Measurements from ENCODE around the gene SNRPA1. TPM values are rescaled to one million over a fixed set of nuclear protein-coding genes. Genes with fewer than 3 reads are reported as not detected.
"Not testable (repeated sequence)": the region's sequence is repeated elsewhere in the genome, so short reads cannot be mapped to it uniquely, and the experiment has no call there.

Gene SNRPA1
- total RNA-seq, 2 experiments from 2014 or later: 167 to 173 TPM

DNA sequence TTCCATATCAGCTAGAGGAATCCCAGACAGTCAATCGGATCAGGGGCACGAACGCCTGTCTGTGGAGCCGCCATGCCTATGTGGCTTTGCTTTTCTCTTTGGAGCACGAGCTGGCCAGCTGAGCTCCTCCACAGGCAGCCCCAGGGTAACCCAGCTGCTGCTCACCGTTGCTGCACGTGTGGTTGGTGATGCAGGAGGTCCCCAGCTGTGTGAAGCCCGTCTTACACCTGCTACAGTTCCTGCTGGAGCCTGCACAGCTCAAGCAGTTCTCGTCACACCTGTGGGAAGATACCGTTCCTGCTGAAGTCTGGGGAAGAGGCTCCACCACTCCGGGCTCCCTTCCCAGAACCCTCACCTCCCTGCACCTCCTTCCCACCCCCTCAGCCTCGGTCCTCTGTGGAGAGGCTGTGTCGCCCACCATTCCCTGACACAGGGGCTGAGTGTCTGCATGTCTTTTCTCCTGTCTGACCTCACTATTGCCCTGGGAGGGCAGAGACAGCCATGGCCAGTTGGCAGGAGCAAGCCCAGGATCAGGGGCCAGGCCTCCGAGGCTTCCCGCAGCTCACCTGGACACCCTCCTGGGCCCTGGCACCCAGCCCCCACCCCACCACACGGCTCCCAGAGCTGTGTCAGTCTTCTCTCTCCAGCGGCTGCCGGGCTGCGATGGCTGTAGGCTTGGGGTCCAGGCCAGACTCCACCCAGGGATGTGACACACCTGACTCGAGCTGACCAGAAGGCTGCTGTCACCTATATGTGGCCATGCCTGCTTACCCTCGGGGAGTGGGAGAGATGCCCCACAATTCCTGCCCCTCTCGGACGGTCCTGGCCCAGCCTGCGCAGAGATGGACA, 12.2 kb upstream of the SNRPA1 start:
- peak; percentile 1 for DNase-seq
- H3K27me3 Mint-ChIP-seq: no peaks in the 10 kb centered on the region
- no peaks in the 10 kb centered on the region for H3K9me3 Mint-ChIP-seq
- no peaks in the 10 kb centered on the region for H3K36me3 Mint-ChIP-seq
- H3K27ac Mint-ChIP-seq: no peak overlapping the region
- intact Hi-C loops (cut with micrococcal nuclease): no loop called here
- ChIA-PET CTCF (interaction anchor here (0.6 to 1.4 kb wide), 3 partner anchors 19 to 335 kb away, joined by 3 to 5 read pairs (median 3); no protein-coding TSS in a partner anchor), POLR2A (no interaction called here)
- no peak overlapping the region for H3K4me3 Mint-ChIP-seq
- H3K4me1 Mint-ChIP-seq (ENCODE audit: low read depth): no peaks in the 10 kb centered on the region

DNA sequence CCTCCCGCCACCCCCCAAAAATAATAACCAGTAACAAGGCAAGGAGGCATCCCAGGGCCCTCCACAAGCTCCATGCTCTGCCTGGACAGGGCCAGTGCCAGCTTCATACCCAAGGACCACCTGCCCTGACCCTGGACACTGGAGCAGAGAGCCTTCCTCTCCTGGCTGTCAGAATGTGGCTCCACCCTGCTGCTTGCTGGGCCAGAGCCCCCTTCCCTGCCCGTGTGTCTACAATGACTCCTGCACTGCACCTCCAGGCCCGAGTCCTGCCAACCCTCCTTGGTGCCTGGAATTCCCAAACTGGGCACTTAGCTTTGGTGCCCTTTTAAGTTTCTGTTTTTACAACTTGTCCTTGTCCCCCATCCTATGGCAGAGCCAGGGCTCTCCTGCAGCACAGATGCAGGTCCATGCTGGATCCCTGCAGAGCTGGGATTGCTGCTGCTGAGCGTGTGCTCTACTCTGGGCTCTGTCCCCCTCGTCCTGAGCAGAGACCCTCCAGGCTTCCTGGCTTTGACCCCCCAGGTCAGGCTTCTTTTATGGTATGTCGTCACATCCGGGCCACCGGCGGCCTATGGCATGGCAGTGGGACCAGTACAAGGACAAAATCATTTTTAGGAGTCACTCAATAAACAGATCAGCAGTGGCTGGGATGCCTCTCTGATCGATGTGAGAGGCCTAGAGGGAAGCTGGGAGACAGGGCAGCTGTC, 11.4 kb upstream of the SNRPA1 start:
- Mint-ChIP-seq H3K9me3 (no peaks in the 10 kb centered on the region), H3K4me1 (ENCODE audit: low read depth) (no peaks in the 10 kb centered on the region), H3K27ac (no peak overlapping the region), H3K27me3 (no peaks in the 10 kb centered on the region), H3K36me3 (no peaks in the 10 kb centered on the region), H3K4me3 (no peak overlapping the region)
- ChIA-PET CTCF (interaction anchor here (0.6 to 1.4 kb wide), 2 partner anchors 19 to 336 kb away, joined by 3 to 5 read pairs; no protein-coding TSS in a partner anchor), POLR2A (no interaction called here)
- intact Hi-C loops (cut with micrococcal nuclease): no loop called here
- no peak for DNase-seq

DNA sequence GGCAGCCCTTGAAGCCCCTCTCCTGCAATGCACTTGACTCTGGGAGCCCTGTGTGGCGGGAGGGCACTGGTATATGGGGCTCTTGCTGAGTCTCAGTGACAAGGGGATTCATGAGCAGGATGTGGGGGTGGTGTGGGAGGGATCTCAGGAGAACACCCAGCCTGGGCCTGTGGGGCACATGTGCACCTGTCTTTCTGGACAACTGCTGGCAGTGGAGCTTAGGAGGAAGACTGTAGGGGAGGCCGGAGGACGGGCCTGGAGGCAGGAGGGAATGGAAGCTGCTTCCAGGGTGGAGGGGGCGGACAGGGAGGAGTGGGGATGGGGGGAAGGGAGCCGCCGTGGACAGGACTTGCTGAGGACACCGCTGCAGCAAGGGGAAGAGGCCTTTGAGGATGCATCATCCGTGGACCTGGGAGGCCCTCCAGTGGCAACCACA, 10.8 kb upstream of the SNRPA1 start:
- H3K36me3 Mint-ChIP-seq: no peaks in the 10 kb centered on the region
- no peak overlapping the region for H3K27ac Mint-ChIP-seq
- no peaks in the 10 kb centered on the region for H3K27me3 Mint-ChIP-seq
- no peaks in the 10 kb centered on the region for H3K9me3 Mint-ChIP-seq
- POLR2A ChIA-PET: no interaction called here
- no peaks in the 10 kb centered on the region for H3K4me1 Mint-ChIP-seq (ENCODE audit: low read depth)
- no peak overlapping the region for H3K4me3 Mint-ChIP-seq
- CTCF ChIA-PET: interaction anchor here (1.4 to 6.5 kb wide), 2 partner anchors 14 to 336 kb away, joined by 5 to 25 read pairs; no protein-coding TSS in a partner anchor
- intact Hi-C loops (cut with micrococcal nuclease): no loop called here
- no peak for DNase-seq

DNA sequence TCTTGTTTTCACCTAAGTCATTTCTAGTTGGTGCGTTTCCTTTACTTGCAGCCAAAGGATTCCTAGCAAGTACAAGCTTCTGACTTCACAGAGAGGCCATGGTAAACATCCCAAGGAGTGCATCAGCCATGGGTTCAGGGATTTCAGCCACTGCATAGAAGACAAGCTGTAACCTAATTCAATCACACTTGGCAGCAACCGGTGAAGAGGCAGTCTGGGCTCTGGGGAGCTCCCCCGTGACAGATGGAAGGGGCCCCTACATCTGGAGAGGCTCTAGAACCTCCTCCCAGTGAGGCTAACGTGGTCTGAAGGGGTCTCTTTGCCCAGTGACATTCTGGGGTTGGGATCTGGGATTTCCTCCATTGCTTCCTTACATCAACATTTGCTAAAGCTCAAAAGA, 8.4 kb upstream of the SNRPA1 start:
- no peak overlapping the region for H3K27ac Mint-ChIP-seq
- H3K9me3 Mint-ChIP-seq: no peaks in the 10 kb centered on the region
- H3K4me3 Mint-ChIP-seq: no peak overlapping the region
- ChIA-PET CTCF (interaction anchor here (0.6 to 6.5 kb wide), 5 partner anchors 16 to 344 kb away, joined by 3 to 25 read pairs (median 6); no protein-coding TSS in a partner anchor), POLR2A (no interaction called here)
- H3K36me3 Mint-ChIP-seq: no peaks in the 10 kb centered on the region
- H3K27me3 Mint-ChIP-seq: no peaks in the 10 kb centered on the region
- intact Hi-C loops (cut with micrococcal nuclease): loop anchor here (2.0 kb wide), 1 partner anchor 197 kb away; no protein-coding TSS in a partner anchor
- no peaks in the 10 kb centered on the region for H3K4me1 Mint-ChIP-seq (ENCODE audit: low read depth)
- DNase-seq: no peak

DNA sequence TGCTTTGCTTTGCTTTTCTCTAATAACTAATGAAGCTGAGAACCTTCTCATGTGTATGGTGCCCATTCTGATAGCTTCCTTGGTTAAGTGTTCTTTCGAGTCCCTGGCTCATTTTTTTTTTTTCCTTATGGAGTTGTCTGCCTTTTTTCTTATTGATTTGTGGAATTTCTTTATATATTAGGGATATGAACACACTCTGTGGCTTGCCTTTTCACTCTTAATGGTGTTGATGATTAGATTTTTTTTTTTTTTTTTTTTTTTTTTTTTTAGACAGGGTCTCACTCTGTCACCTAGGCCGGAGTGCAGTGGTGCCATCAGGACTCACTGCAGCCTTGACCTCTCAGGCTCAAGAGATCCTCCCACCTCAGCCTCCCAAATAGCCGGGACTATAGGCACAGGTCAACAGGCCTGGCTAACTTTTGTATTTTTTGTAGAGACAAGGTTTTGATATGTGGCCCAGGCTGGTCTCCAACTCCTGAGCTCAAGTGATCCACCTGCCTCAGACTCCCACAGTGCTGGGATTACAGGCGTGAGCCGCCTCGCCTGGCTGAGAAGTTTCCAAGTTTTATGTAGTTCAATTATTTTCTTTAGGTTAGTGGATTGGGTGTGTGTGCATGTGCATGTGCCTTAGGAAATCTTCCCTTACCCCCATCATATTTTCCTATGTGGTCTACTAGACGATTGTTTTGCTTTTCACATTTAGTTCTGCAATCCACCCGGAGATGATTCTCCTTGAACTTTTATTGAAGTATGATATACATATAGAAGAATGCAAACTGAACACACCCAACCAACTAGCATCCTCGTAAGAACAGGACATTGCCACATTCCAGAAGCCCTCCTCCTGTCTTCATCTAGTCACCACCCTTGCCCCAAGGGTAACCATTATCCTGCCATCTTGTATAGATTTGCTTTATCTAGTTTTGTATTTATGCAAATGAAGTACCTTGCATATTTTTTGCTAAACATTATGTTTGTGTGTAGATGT, 1.7 kb upstream of the SNRPA1 start:
- intact Hi-C loops (cut with micrococcal nuclease): no loop called here
- POLR2A ChIA-PET: interaction anchor here (0.8 to 2.8 kb wide), 2 partner anchors 11 to 23 kb away, joined by 4 to 12 read pairs; no protein-coding TSS in a partner anchor
- H3K4me1 Mint-ChIP-seq (ENCODE audit: low read depth): peaks cover 28% of the 10 kb centered on the region

DNA sequence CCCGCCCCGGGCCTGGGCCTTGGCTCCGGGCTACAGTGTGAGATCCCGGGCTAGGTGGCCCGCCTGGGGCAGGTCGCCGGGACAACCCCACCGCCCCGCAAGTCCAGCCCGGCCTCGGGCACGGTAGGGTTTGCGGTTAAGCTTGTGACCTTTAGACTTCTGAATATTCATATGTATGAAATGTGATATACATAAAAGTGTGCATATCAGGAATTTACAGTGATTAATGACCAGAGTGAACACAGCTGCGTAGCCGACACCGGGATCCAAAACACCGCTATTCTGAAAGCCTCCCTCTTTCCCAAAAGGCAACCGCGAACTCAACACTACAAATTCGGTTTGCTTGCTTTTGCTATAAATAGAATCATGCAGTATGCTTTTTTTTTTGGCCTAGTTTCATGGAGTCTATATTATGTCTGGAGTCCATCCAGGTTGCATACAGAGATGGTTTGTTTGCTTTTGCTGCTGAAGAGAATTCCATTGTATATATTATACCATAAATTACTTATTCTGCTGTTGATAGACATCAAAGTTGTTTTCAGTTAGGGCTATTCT, 636 bp upstream of the SNRPA1 start:
- Mint-ChIP-seq H3K4me1 (ENCODE audit: low read depth) (peaks cover 32% of the 10 kb centered on the region), H3K36me3 (peaks cover 27% of the 10 kb centered on the region)
- POLR2A ChIA-PET: interaction anchor here (0.8 to 2.8 kb wide), 9 partner anchors 10 to 428 kb away, joined by 4 to 12 read pairs (median 5); partner anchors contain the start of genes CHSY1, TARS3 and TM2D3

More for the DNA sequence above, 1.7 kb upstream of the SNRPA1 start:
- Mint-ChIP-seq H3K27ac (no peak overlapping the region), H3K4me3 (peak overlapping the region; percentile 95), H3K27me3 (no peaks in the 10 kb centered on the region), H3K36me3 (peaks cover 22% of the 10 kb centered on the region), H3K9me3 (no peaks in the 10 kb centered on the region)
- CTCF ChIA-PET: interaction anchor here (0.6 to 6.2 kb wide), 3 partner anchors 205 to 858 kb away, joined by 3 to 49 read pairs (median 9); no protein-coding TSS in a partner anchor
- no peak for DNase-seq

DNA sequence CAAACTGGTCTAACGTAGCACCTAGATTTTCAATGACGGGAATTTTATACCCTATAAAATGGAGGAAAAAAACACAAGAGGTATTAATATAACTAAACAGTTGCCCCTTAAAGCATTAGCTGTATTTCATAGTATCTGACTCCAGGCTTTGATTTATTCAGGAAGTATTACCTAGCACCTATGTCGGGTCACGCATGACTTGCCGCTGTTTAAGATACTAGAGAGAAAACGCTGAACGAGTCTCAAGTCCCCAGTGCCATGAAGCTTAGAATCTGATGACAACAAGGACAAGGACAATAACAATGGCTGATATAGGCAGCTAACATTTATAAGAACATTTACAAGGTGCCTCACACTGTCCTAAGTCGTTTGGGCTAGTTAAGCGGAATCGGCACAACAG, 1.9 kb downstream of the SNRPA1 start:
- intact Hi-C loops (cut with micrococcal nuclease): no loop called here
- Mint-ChIP-seq H3K4me1 (ENCODE audit: low read depth) (peaks cover 51% of the 10 kb centered on the region), H3K4me3 (peak overlapping the region; percentile 95), H3K27ac (peak overlapping the region; percentile 98), H3K9me3 (no peaks in the 10 kb centered on the region), H3K27me3 (no peaks in the 10 kb centered on the region), H3K36me3 (peaks cover 46% of the 10 kb centered on the region)
- CTCF ChIA-PET: interaction anchor here (0.6 to 3.1 kb wide), 7 partner anchors 10 to 348 kb away, joined by 3 to 14 read pairs (median 5); no protein-coding TSS in a partner anchor
- POLR2A ChIA-PET: interaction anchor here (0.6 to 1.9 kb wide), 4 partner anchors 8 to 33 kb away, joined by 3 to 4 read pairs (median 3); no protein-coding TSS in a partner anchor
- no peak for DNase-seq

More for the DNA sequence above, 636 bp upstream of the SNRPA1 start:
- no peak for DNase-seq
- intact Hi-C loops (cut with micrococcal nuclease): loop anchor here (1.0 kb wide), 2 partner anchors 357 to 693 kb away; partner anchors contain the start of genes ASB7, LINS1 and TM2D3
- peak overlapping the region; percentile 95 for H3K4me3 Mint-ChIP-seq
- no peaks in the 10 kb centered on the region for H3K27me3 Mint-ChIP-seq
- H3K27ac Mint-ChIP-seq: peak overlapping the region; percentile 98
- H3K9me3 Mint-ChIP-seq: no peaks in the 10 kb centered on the region
- CTCF ChIA-PET: interaction anchor here (0.6 to 6.2 kb wide), 4 partner anchors 19 to 857 kb away, joined by 3 to 49 read pairs (median 3); no protein-coding TSS in a partner anchor

DNA sequence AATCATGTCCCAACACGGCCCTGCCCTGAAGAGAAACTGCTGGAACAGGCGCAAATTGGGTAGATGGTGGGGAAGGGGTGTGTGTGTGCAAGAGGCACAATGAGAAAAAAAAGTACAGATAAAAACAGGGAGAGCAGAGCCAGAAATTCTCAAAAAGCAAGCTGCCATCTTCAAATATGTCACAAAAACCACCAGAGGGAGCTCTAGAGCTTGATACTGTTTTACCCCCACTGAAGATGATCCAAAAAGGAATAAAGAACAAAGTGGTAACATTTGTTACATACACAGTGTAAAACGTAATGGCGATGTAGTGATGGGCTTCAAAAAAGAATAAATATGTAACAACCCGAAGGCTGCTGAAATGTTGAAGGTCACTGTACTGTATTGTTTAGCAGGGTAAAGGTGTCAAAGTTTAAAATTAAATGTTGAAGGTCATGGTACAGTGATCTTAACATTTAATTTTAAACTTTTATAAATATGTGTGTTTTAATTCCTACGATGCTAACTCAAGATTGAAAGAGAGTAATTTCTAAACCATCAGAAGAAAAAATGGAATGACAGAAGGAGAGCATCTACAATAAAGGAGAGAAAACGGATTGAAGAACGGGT, 6.0 kb downstream of the SNRPA1 start:
- Mint-ChIP-seq H3K9me3 (no peaks in the 10 kb centered on the region), H3K27me3 (no peaks in the 10 kb centered on the region), H3K4me3 (no peak overlapping the region), H3K27ac (peak overlapping the region; percentile 55), H3K36me3 (peaks cover 69% of the 10 kb centered on the region), H3K4me1 (ENCODE audit: low read depth) (peaks cover 51% of the 10 kb centered on the region)
- intact Hi-C loops (cut with micrococcal nuclease): no loop called here
- CTCF ChIA-PET: interaction anchor here (0.6 to 3.4 kb wide), 26 partner anchors 9 to 703 kb away, joined by 3 to 24 read pairs (median 4); partner anchors contain the start of gene TM2D3
- POLR2A ChIA-PET: no interaction called here
- peak; percentile 6 for DNase-seq

DNA sequence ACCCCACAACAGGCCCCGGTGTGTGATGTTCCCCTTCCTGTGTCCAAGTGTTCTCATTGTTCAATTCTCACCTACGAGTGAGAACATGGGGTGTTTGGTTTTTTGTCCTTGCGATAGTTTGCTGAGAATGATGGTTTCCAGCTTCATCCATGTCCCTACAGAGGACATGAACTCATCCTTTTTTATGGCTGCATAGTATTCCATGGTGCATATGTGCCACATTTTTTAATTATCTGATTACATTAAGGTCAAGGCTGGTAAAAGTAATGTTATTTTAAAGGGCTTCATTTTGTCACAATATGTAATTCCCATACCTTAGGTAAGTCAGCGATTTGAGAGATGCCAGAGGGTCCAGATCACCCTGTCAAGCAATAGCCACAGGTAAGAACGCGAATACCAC, 7.7 kb downstream of the SNRPA1 start:
- DNase-seq; H3K27me3 Mint-ChIP-seq; H3K4me3 Mint-ChIP-seq; intact Hi-C loops (cut with micrococcal nuclease); H3K9me3 Mint-ChIP-seq: not testable (repeated sequence)
- Mint-ChIP-seq H3K36me3 (peaks cover 66% of the 10 kb centered on the region), H3K4me1 (ENCODE audit: low read depth) (peaks cover 42% of the 10 kb centered on the region), H3K27ac (peak overlapping the region; percentile 33)
- POLR2A ChIA-PET: interaction anchor here (0.7 to 1.0 kb wide), 2 partner anchors 39 to 355 kb away, joined by 4 read pairs; no protein-coding TSS in a partner anchor
- CTCF ChIA-PET: interaction anchor here (0.6 to 3.4 kb wide), 6 partner anchors 8 to 368 kb away, joined by 3 to 24 read pairs (median 3); partner anchors contain the start of gene TM2D3

DNA sequence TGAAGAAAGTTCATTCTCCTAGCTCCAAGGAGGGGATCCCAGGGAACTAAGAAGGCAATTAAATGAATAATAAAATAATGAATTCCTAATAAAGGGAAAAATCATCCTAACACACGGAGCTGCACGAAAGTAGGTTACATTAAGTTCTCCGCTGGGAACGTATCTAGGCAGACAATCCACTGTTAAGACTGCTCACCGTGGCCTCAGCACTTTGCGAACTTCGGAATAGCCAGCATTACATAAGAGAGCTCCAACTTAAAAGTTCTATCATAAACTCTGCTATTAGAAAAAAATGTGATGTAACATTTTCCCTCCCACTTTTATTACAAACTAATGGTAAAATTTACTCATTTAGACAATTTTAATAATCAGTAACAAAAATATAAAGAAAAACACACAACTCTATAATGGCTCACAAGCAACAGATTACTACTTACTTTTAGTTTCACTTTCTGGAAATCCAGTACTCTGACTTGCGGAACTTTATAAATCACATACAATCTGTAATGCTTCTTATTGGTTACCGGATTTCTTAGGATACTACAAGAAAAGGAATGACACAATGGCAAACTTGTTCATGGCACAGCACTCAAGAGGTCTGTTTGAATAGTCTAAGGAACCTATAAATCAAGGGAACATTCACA, 8.5 kb downstream of the SNRPA1 start:
- H3K4me1 Mint-ChIP-seq (ENCODE audit: low read depth): peaks cover 35% of the 10 kb centered on the region
- no peak overlapping the region for H3K4me3 Mint-ChIP-seq
- CTCF ChIA-PET: interaction anchor here (1.1 to 3.1 kb wide), 5 partner anchors 11 to 356 kb away, joined by 3 to 10 read pairs (median 3); no protein-coding TSS in a partner anchor
- intact Hi-C loops (cut with micrococcal nuclease): no loop called here
- no peaks in the 10 kb centered on the region for H3K27me3 Mint-ChIP-seq
- H3K27ac Mint-ChIP-seq: no peak overlapping the region
- no peak for DNase-seq
- POLR2A ChIA-PET: interaction anchor here (1.1 kb wide), 1 partner anchor 8 kb away, joined by 4 read pairs; no protein-coding TSS in a partner anchor
- no peaks in the 10 kb centered on the region for H3K9me3 Mint-ChIP-seq
- peaks cover 67% of the 10 kb centered on the region for H3K36me3 Mint-ChIP-seq
